Esophagus squamous epithelium (tissue), 5 donors: ENCODE measurements around the gene GTPBP6. TPM values are rescaled to one million over a fixed set of nuclear protein-coding genes. Genes with fewer than 3 reads are reported as not detected.

ENCODE experiments used
- DNase-seq: peaks from one replicate; lab custom pipeline; 2025; lab: John Stamatoyannopoulos, UW
- H3K27ac ChIP-seq, 4 donors: fragments of 200-600 bp; sonication (generic); one replicate each; pipeline ENCODE4 v1.5.1; 2016 to 2019; ENCODE audit warnings: mild to moderate bottlenecking in 1 of 4
- H3K27me3 ChIP-seq, 4 donors: fragments of 200-600 bp; sonication (generic); 1 replicate in 3 of 4; 2 replicates in 1 of 4; pipeline versions ENCODE4 v1.5.1 to v1.6.0; 2017 to 2021; ENCODE audit warnings: antibody characterized with exemption in 1 of 4
- H3K36me3 ChIP-seq, 3 donors: fragments of 200-600 bp; sonication (generic); one replicate each; pipeline ENCODE4 v1.5.1; 2016 to 2019
- H3K4me1 ChIP-seq, 3 donors: fragments of 200-600 bp; sonication (generic); one replicate each; pipeline ENCODE4 v1.5.1; 2017 to 2019
- H3K4me3 ChIP-seq, 4 donors: fragments of 200-600 bp; sonication (generic); 1 replicate in 3 of 4; 2 replicates in 1 of 4; pipeline ENCODE4 v1.5.1; 2016 to 2019; ENCODE audit warnings: mild to moderate bottlenecking in 2 of 4, moderate library complexity in 1 of 4
- H3K9me3 ChIP-seq, 3 donors: fragments of 200-600 bp; sonication (generic); one replicate each; pipeline ENCODE4 v1.5.1; 2016 to 2019
- CTCF ChIP-seq, 6 experiments: fragments of 450-650 bp in 4 of 6; fragments of 200-600 bp in 2 of 6; sonication (generic) in 2 of 6; IDR thresholded peaks; one replicate each; pipeline ENCODE4 v1.5.1; 2016 to 2019; ENCODE audit warnings: antibody characterized with exemption in 6 of 6, mild to moderate bottlenecking in 4 of 6, moderate library complexity in 4 of 6
- POLR2A ChIP-seq, 4 donors: fragments of 450-650 bp; IDR thresholded peaks; one replicate each; pipeline ENCODE4 v1.6.1; 2017; ENCODE audit warnings: antibody characterized with exemption in 4 of 4, mild to moderate bottlenecking in 4 of 4, moderate library complexity in 3 of 4
- WGBS, 2 donors: methylation state at CpG; one replicate each; pipeline ENCODE4 v1.1.5; 2018; 5-methylcytosine and 5-hydroxymethylcytosine counted together
- intact Hi-C: fragments of 100-400 bp; cut with DNase I; formaldehyde crosslinking; loops from one replicate; pipeline ENCODE4 v1.15.0; 2022
- total RNA-seq, 4 donors: library from RNA; depleted of rRNA; stranded (reverse); fragments of >200 nt; gene quantifications; one replicate each; pipeline ENCODE4 v1.1.0, GENCODE V29; 2016
- donor health status: DM: yes; HTN: yes; CAD: no.

The GTPBP6 gene
- total RNA-seq, 4 donors from 2014 or later = 22.2 to 45.4 (median 28.0) TPM

GRCh38 chrX:300334-300733 lies 18.3 kb downstream of the GTPBP6 start:
- DNase-seq = no peak
- no peak overlapping the region for H3K4me3 ChIP-seq
- TF ChIP-seq POLR2A (IDR thresholded peaks at IDR 0.05) (no peak), CTCF (IDR thresholded peaks at IDR 0.05) (no peak)
- intact Hi-C loops = no loop called here
- no peaks in the 10 kb centered on the region for H3K9me3 ChIP-seq
- no peaks in the 10 kb centered on the region for H3K4me1 ChIP-seq
- H3K27me3 ChIP-seq = no peaks in the 10 kb centered on the region
- no peak overlapping the region for H3K27ac ChIP-seq
- H3K36me3 ChIP-seq = peaks cover 5 to 81% (median 8%) of the 10 kb centered on the region in 3 donors
- WGBS, 2 donors = 96% methylated on average over 8 of the region's 8 CpGs

- intact Hi-C loops = no loop called here
- no peaks in the 10 kb centered on the region for H3K9me3 ChIP-seq
- no peak for TF ChIP-seq POLR2A (IDR thresholded peaks at IDR 0.05)
- no peaks in the 10 kb centered on the region for H3K27me3 ChIP-seq
- no peaks in the 10 kb centered on the region for H3K4me1 ChIP-seq
- H3K27ac ChIP-seq = no peak overlapping the region
- H3K36me3 ChIP-seq = peaks cover 5 to 81% (median 5%) of the 10 kb centered on the region in 3 donors
- DNase-seq = no peak
- 94 to 97% methylated on average over 28 to 32 of the region's 36 CpGs for WGBS, 2 donors
- no peak overlapping the region for H3K4me3 ChIP-seq
These were observed 19.6 kb downstream of the GTPBP6 start for GRCh38 chrX:298993-299392.

GRCh38 chrX:295136-295535 lies 23.5 kb downstream of the GTPBP6 start:
- WGBS, 2 donors = 93 to 94% methylated on average over 20 of the region's 21 CpGs
- no peaks in the 10 kb centered on the region for H3K27me3 ChIP-seq
- intact Hi-C loops = no loop called here
- H3K4me1 ChIP-seq = no peaks in the 10 kb centered on the region
- H3K27ac ChIP-seq = no peak overlapping the region
- TF ChIP-seq CTCF (IDR thresholded peaks at IDR 0.05) (no peak), POLR2A (IDR thresholded peaks at IDR 0.05) (no peak)
- no peak overlapping the region for H3K4me3 ChIP-seq
- peaks cover 6 to 81% (median 25%) of the 10 kb centered on the region in 3 donors for H3K36me3 ChIP-seq
- no peak for DNase-seq
- no peaks in the 10 kb centered on the region for H3K9me3 ChIP-seq

GRCh38 chrX:292900-293897 lies 25.4 kb downstream of the GTPBP6 start:
- intact Hi-C loops = no loop called here
- Histone ChIP-seq H3K27ac (no peak overlapping the region), H3K9me3 (no peaks in the 10 kb centered on the region), H3K4me3 (no peak overlapping the region), H3K4me1 (no peaks in the 10 kb centered on the region), H3K27me3 (no peaks in the 10 kb centered on the region), H3K36me3 (peaks cover 6 to 85% (median 31%) of the 10 kb centered on the region in 3 donors)
- no peak for DNase-seq
- 93 to 96% methylated on average over 21 of the region's 47 CpGs for WGBS, 2 donors
- TF ChIP-seq POLR2A (IDR thresholded peaks at IDR 0.05) = no peak
- no peak for TF ChIP-seq CTCF (IDR thresholded peaks at IDR 0.05)

GRCh38 chrX:291411-291901 lies 27.1 kb downstream of the GTPBP6 start:
- H3K27me3 ChIP-seq = no peaks in the 10 kb centered on the region
- TF ChIP-seq CTCF (IDR thresholded peaks at IDR 0.05) = no peak
- TF ChIP-seq POLR2A (IDR thresholded peaks at IDR 0.05) = no peak
- H3K36me3 ChIP-seq = peaks cover 6 to 94% (median 31%) of the 10 kb centered on the region in 3 donors
- WGBS, 2 donors = 95% methylated on average over 23 of the region's 29 CpGs; no CpG with 5 or more reads in 1 of the 2 donors
- H3K9me3 ChIP-seq = no peaks in the 10 kb centered on the region
- DNase-seq = no peak
- H3K27ac ChIP-seq = no peak overlapping the region
- intact Hi-C loops = no loop called here
- no peak overlapping the region for H3K4me3 ChIP-seq
- no peaks in the 10 kb centered on the region for H3K4me1 ChIP-seq
